Fibroblast of peridontal ligament (primary cell): ENCODE data around the gene BAG3.
"Not testable (repeated sequence)": the region's sequence is repeated elsewhere in the genome, so short reads cannot be mapped to it uniquely, and the experiment has no call there.

Experiments used
- DNase-seq: peaks from one replicate; pipeline ENCODE4 v3.0.0-alpha.2; 2010; ENCODE audit errors: extremely low read depth

Gene BAG3

DNA sequence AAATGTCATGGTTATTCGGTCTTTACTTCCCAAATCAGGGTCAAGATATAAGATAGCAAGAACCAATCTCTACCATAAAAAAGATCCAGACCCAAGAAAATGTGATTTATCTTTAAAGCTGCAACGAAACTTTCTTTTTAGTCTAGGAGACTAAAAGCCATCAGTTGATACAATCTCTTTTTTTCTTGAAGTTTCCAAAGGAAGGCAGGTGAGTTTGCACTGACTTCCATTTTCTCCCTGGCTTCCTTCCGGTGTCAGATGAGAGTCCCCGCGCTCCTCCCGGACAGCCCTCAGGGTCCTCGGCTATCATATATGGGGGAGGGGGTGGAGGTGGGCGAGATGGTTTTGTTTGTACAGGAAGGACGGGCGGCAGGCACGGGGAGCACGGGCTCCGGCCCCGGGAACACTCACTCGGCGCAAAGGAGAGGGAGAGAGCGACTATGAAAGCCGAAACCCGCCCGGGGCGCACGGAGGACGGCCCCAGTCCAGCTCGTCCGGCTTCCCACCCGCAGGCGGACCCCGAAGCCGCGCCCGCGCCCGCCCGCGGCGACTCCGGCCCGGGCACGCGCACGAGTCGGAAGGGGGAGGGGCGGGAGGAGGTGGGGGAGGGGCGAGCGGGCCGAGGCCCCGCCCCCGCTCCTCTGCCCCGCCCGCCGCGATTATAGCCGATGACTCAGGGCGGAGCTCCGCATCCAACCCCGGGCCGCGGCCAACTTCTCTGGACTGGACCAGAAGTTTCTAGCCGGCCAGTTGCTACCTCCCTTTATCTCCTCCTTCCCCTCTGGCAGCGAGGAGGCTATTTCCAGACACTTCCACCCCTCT, at the start of gene BAG3:
Gene BAG3, plus strand, starts transcription at position 689 of the 822 bp plus-strand sequence. CDS start 296 bp downstream, outside the sequence.
- peak; percentile 89 for DNase-seq

DNA sequence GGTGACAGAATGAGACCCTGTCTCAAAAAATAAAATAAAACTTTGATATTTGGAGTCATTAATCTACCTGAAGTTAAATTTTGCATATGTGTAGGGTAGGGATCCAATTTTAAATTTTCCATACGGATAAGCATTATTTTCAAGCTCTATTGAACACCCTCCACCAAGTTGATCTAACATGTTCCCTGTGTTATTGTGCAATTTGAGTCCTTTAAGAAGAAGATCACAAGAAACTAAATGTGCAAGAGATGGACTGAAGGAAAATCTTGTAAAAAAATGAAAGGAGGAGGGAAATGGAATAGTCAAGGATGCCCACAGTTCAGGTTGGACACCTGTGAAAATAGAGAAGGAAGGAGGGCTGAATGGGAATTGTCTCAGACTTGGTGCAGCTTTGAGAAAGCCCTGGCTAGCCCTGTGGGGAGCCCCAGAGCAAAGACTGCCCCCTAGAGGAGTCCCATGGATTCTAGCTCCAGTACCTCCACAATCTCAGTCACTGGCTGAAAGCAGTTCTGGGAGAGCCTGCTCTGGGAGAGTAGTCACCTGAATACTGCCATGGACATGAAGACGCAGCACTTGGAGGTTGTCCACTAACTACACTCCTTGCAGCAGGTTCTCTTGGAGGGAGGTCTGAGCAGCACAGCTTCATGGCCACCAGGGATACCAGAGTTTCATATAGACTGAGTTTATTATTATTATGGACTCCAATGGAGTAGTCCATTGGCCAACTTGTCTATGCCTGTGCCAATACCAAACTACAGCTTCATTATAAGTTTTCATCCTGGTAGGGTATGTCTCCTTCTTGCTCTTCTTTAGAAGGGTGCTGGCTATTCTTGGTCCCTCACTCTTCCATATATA, 48.7 kb upstream of the BAG3 start:
- peak; percentile 23 for DNase-seq

DNA sequence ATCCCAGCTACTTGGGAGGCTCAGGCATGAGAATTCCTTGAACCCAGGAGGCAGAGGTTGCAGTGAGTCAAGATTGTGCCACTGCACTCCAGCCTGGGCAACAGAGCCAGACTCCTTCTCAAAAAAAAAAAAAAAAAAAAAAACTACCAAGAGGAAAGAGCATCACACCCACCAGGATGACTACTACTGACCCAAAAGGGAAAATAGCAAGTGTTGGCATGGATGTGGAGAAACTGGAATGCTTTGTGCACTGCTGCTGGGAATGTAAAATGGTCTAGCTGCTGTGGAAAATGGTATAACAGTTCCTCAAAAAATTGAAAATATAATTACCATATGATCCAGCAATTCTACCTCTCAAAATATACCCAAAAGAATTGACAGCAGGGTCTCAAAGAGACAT, 46.7 kb upstream of the BAG3 start:
- DNase-seq = no peak

DNA sequence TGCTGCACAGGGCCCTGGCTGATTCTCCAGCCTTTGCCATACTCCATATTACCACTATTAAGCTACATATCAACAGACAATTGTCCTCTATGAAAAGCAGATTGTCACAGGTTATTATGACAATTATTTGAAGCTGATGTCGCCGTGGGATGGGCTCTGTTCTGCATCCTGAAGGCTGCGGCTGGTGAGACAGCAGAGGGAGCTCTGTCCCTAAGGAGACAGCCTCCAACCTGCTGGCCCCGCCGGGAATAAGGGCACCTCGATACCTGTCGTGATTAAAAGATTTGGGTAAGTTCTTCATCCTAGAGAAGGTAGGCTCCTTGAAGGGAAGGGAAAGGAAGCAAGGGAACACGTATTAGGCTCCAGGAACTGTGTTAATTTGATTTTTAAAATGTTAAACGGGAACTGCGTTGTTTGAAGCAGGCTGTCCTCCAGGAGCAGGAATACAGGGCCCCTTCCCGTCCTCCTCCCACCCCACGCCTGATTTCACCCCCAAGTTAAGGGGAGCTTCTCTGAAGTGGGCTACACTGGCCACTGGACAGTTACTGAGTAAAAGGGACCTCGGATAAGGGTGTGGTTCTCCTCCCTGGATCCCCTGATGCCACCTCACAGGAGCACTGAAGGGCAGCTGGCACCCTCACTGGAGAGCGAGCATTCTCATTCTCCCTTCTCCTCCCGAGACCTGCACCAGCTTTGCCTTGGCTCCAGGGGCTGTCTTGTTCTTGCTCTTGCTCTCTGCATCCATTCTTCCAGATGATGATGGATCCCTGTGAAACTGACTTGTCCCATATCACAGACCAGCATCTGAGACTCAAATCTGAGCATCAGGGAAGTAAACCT, 42.6 kb upstream of the BAG3 start:
- DNase-seq = peak; percentile 20

DNA sequence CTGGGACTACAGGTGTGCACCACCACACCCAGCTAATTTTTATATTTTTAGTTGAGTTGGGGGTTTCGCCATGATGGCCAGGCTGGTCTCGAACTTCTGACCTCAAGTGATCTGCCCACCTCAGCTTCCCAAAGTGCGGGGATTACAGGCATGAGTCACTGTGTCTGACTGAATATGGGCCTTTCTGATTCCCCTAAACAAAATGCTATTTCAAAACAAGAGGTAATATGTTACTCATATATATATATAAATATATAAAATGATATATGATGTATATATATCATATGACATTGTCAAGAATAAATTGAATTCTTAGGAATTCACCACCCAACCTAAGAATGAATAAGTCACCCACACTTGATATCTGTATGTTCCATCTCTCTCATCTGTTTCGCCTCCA, 41.7 kb upstream of the BAG3 start:
- DNase-seq = no peak

DNA sequence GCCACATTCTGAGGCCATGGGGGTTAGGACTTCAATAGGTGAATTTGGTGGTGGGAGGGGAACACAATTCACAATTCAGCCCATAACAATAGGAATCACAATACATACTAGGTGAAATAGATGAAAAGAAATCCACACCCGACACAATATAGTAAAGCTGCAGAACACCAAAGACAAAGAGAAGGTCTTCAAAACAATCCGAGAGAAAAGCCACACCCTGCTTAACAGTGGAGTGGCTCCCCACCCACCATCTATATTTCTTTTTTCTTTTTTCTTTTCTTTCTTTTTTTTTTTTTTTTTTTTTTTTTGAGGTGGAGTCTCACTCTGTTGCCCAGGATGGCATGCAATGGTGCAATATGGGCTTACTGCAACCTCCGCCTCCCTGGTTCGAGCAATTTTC, 39.7 kb upstream of the BAG3 start:
- DNase-seq = no peak

DNA sequence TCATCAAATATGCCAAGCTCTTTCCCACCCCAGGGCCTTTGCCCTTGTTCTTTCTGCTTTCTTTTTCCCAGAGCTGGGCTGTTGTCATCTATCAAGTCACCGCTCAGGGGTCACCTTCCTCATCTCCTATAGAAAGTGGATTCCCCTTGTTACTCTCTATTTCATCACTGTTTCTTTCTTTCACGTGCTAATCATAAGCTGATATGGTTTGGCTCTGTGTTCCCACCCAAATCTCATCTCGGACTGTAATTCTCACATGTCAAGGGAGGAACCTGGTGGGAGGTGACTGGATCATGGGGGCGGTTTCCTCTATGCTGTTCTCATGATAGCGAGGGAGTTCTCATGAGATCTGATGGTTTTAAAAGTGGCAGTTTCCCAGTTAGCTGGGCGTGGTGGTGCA, 37.4 kb upstream of the BAG3 start:
- DNase-seq = no peak

DNA sequence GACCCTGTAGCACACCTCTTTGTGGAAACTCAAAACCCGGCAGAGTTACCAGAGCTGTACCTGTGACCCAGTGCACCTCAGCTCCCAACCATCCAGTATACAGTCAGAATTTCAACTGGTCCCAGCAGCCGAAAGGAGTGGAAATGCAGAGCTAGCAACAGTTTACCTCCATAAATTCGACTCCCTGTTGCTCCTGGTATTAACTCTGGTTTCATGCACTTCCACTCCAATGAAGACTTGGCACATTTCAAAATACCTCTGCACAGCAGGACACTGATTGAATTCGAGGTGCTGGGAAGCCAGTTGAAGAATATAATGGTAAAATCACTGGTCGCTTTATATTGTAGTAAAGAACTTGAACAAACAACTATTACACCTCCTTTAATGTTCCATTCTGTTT, 36.5 kb upstream of the BAG3 start:
- DNase-seq = no peak

DNA sequence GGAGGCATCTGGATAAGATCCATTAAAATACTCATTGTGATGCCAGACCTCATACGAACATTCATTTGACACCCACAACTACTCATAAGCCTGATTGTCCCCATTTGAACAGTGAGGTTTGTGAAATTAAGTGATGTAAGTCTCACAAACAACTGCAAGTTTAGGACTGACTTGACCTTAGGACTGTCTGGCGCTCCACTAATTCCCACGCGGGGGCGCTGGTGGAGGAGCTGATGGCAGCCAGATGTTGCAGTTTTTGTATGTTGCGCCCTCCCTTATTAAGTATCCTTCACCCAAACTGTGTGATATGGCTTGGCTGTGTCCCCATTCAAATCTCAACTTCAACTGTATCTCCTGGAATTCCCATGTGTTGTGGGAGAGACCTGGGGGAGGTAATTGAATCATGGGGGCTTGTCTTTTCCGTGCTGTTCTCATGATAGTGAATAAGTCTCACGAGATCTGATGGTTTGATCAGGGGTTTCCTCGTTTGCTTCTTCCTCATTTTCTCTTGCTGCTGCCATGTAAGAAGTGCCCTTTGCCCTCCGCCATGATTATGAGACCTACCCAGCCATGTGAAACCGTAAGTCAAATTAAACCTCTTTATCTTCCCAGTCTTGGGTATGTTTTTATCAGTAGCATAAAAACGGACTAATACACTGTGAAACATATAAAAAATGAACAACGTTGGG, 34.2 kb upstream of the BAG3 start:
- peak; percentile 29 for DNase-seq

DNA sequence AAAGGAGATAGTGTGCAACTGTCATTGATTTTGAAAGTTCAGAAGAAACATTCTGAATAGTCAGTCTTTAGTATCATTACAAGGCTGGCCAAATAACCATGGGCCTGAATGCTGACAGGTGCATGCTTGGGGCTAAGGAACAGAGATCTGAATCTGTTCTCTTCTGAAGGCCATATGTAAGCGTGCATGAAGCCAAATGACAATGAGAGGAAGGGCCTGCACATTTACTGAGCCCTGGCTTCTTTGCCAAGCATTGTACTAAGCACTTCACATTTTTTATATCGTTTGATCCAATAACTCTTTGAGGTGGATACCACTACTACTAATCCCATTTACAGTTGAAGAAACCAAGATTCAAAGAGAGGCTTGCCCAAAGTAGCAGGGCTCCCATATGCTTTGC, 32.0 kb upstream of the BAG3 start:
- no peak for DNase-seq

DNA sequence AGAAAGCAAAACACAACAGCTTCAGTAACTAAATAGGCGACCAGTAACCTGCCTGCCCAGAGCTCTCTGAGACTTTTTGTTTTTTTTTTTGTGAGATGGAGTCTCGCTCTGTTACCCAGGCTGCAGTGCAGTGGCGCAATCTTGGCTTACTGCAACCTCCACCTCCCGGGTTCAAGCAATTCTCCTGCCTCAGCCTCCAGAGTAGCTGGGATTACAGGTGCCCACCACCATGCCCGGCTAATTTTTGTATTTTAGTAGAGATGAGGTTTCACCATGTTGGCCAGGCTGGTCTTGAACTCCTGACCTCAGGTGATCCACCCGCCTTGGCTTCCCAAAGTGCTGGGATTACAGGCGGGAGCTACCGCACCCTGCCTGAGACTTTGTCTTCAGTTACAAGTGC, 31.4 kb upstream of the BAG3 start:
- not testable (repeated sequence) for DNase-seq

DNA sequence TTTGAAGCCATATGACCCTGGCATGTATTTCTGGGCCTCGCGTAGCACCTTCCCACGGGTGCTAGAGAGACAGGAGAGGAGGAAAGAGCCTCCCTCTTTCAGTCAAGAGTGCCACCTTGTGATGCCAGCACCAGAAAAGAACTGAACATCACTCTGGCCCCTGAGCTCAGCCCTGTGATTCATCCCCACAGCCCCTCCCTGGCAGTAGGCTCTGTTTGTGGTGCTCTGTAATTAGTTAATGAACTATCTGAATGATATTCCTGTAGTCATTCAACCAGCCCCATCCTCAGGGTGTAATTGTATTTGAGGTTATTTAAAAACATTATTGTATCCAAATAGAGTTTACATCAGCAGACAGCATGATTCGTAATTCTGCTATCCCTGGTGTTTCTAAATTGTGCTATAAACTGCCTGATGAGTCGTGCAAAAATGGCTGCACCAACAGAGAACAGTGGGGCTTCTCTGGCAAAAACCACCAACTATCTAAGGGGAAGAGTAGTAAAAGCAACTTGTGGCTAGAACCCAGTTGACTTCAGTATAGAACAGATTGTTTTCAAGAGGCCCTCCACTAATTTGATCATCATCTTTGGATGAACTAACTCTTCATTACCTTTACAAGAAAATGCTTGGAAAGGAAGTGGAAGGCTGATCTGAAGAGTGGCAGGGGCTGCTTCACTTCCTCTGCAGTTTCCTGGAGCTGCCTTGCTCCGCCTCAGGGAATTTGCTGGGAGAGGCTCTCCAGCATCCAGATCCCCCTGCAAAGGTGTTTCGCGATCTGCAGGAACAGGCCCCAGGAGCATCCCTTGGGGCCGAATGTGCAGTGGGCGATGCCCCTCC, 30.7 kb upstream of the BAG3 start:
- peak; percentile 45 for DNase-seq

DNA sequence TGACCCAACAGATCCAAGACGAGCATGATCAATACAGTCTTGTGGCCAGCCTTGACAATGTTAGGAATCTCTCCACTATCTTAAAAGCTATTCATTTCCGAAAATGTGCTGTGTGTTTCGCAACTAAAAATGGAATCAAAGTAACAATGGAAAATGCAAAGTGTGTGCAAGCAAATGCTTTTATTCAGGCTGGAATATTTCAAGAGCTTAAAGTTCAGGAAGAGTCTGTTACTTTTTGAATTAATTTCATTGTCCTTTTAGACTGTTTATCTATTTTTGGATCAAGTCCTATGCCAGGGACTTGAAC, 30.1 kb upstream of the BAG3 start:
- DNase-seq = no peak

DNA sequence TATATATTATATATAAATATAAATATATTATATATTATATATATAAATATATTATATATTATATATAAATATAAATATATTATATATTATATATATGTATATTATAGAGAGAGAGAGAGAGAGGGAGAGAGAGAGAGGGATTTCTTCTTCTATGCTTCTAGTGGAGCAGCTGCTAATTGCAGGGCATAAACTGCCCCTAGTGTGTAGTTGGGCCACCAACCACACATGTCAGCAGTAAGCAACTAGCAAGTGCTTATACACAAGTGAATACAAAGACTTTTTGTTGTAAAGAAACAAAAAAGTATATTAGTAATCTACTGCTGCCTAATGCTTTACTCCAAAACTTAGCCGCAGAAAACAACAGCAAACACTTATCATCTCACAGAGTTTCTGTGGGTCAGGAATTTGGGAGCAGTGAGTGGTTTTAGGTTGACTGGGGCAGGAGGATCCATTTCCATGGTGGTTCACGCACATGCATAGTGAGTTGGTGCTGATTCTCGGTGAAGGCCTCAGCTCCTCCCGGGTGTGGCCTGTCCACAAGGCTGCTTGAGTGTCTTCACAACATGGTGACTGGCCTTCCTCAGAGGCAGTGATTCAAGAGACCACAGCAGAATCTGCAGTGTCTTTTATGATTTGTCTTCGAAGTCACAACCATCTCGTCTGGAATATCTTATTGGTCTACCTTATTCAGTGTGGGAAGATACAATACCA, 25.5 kb upstream of the BAG3 start:
- DNase-seq = no peak

DNA sequence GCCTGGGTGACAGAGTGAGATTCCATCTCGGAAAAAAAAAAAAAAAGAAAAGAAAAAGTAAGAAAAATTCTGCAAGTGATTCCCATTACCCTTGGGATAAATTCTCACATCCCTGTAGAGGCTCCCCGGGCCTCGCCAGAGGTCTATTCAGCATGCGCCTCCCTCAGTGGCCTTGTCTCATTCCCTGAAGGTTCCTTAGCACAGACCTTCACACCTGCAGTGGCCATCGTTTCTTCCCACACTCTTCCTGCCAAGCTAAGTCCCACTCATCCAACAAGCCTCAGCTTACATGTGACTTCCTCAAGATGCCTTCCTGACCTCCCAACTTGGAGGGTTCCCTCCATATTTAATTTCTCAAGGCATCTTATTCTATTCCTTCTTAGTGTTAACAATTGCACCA, 20.9 kb upstream of the BAG3 start:
- no peak for DNase-seq

DNA sequence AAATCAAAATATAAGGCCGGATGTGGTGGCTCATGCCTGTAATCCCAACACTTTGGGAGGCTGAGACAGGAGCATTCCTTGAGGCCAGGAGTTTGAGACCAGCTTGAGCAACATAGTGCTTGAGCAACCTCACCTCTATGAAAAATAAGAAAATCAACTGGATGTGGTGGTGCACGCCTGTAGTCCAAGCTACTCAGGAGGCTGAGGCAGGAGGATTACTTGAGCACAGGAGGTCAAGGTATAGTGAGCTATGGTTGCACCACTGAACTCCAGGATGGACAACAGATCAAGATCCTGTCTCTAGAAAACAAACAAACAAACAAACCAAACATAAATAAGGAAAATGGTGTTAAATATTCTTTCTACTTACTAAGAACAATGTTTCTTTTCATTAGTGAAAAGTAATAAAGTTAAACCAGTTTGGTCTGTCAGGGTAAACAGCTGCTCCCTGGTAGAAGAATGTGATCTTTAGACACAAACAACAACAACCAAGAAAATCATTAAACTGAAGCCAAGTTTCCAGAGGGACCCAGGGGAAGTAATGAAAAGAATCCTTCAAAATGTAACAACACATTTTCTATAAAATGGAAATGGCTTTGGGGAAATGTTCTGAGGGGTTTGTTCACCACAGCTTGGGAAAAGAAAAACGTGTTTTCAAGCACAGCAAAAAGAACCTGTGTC, 17.5 kb upstream of the BAG3 start:
- no peak for DNase-seq

DNA sequence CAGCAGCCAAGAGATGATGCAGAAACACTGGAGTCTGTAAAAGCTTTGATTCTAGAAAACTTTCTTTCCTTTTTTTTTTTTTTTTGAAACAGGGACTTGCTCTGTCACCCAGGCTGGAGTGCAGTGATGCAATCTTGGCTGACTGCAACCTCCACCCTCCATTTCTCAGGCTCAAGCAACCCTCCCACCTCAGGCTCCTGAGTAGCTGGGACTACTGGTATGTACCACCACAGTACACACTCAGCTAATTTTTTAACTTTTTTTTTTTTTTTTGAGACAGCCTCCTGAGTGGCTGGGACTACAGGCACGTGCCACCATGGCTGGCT, 17.0 kb upstream of the BAG3 start:
- no peak for DNase-seq

DNA sequence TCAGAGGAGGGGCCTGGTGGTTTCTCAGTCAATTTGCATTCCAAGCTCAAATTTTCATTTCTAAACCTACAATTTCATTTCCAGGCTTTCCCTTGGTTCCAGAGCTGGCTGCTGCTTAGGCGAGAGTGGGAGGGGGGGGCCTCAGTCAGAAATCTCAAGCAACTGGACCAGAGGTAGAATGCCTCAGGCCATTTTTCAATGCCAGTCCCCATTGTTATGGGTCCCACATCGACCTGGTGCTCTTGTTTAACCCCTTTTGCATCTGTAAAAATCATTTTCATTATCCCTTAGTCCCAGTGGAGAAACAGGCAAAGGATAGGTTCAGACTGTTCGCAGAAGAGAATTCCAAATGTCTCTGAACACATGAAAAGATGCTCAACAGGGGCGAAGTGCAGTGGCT, 13.5 kb upstream of the BAG3 start:
- DNase-seq = no peak

DNA sequence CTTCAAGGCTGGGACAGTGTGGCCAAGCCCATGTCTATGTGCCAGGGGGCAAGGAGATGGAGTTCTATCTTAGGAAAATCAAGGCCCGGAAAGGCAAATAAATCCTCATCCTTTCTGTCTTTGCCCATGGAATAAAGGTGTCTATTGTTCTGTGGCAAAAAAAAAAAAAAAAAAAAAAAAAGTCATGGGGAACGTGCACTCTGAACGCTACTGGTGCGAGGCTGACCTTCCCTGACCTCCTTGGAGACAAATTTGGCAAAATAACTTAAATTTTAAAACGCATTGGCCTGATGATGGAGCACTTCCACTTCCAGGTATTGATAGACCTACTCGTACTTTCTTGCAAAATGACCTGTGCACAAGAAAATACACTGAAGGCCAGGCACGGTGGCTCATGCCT, 12.2 kb upstream of the BAG3 start:
- DNase-seq = no peak

DNA sequence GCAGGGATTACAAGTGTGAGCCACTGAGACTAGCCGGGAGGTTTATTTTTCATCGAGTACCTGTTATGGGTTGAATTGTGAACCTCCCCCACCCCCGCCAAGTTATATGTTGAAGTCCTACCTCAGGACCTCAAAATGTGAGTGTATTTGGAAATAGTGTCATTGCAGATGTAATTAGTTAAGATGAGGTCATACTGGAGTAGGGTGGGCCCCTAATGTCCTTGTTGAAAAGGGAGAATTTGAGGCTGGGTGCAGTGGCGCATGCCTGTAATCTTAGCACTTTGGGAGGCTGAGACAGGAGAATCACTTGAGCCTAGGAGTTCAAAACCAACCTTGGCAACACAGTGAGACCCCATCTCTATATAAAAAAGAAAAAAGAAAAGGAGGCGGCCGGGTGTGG, 10.8 kb upstream of the BAG3 start:
- no peak for DNase-seq
